HCT116 (cell line): ENCODE results near the gene HERC3. TPM values are rescaled to one million over a fixed set of nuclear protein-coding genes. Genes with fewer than 3 reads are reported as not detected.

Source experiments
- ATAC-seq: fragments of 200-7000 bp; cut with Tn5 transposase; 2 replicates; pipeline ENCODE4 v1.9.1; 2020; ENCODE audit warnings: mild to moderate bottlenecking, moderate library complexity
- BruUV-seq: library from RNA; stranded (reverse); fragments of 400-500 nt; replicated peaks from 2 replicates; lab custom pipeline; 2021; lab: Mats Ljungman, UMichigan
- CTCF ChIA-PET: fragments of 300-600 bp; sonication (Branson Sonifier 250); formaldehyde crosslinking; loops from one replicate; lab custom pipeline; 2021; ENCODE audit warnings: antibody characterized with exemption; lab: Charles Lee
- POLR2A ChIA-PET: fragments of 300-600, 350-600 bp; sonication (Branson Sonifier 250); formaldehyde crosslinking; loops from one replicate; lab custom pipeline; 2021; ENCODE audit warnings: antibody characterized with exemption; lab: Charles Lee
- RAD21 ChIA-PET, 2 experiments: fragments of 300-600 bp; sonication (Branson Sonifier 250); formaldehyde crosslinking; loops; one replicate each; lab custom pipeline; 2023; ENCODE audit warnings: low total read pairs in 2 of 2; ENCODE audit not compliant: uncharacterized antibody in 2 of 2, unreplicated experiment in 2 of 2, low non-redundant PET in 1 of 2; lab: Charles Lee
- DNase-seq: peaks from one replicate; pipeline ENCODE4 v3.0.0-alpha.2; 2010; ENCODE audit warnings: low read depth, low spot score
- H2AFZ ChIP-seq: fragments of 200-600 bp; shearing (Covaris generic), sonication (generic); 2 replicates; pipeline ENCODE4 v1.6.1; 2017; ENCODE audit warnings: low read depth, mixed run types, mixed read lengths, antibody characterized with exemption, low read length; ENCODE audit not compliant: poor library complexity, severe bottlenecking
- H3K27ac ChIP-seq: 2 replicates; pipeline ENCODE4 v1.5.1; 2012; ENCODE audit warnings: low read depth, low read length
- H3K27me3 ChIP-seq: fragments of 200-600 bp; sonication (generic); 2 replicates; pipeline ENCODE4 v1.6.1; 2016; ENCODE audit warnings: mixed run types, low read length, mixed read lengths; ENCODE audit not compliant: insufficient read depth
- H3K36me3 ChIP-seq, 2 experiments: fragments of 200-500 bp in 1 of 2; fragments of 200-600 bp in 1 of 2; sonication (Bioruptor generic) in 1 of 2; sonication (generic) in 1 of 2; 2 replicates each; pipeline versions ENCODE4 v1.5.1 to v1.6.1; 2014 to 2016; ENCODE audit warnings: low read length in 2 of 2, inconsistent platforms in 1 of 2, mixed read lengths in 1 of 2, mixed run types in 1 of 2; ENCODE audit not compliant: insufficient read depth in 2 of 2, control insufficient read depth in 1 of 2
- H3K4me1 ChIP-seq, 2 experiments: fragments of 200-600 bp in 1 of 2; sonication (generic) in 1 of 2; 2 replicates each; pipeline versions ENCODE4 v1.5.1 to v1.6.1; 2012 to 2017; ENCODE audit warnings: low read length in 2 of 2, inconsistent platforms in 1 of 2, mild to moderate bottlenecking in 1 of 2, mixed read lengths in 1 of 2, mixed run types in 1 of 2, moderate library complexity in 1 of 2; ENCODE audit not compliant: insufficient read depth in 2 of 2, control insufficient read depth in 1 of 2
- H3K4me2 ChIP-seq: fragments of 200-600 bp; sonication (generic); 2 replicates; pipeline ENCODE4 v1.6.1; 2017; ENCODE audit warnings: mixed run types, low read length, mixed read lengths
- H3K4me3 ChIP-seq, 2 experiments: fragments of 200-600 bp in 1 of 2; sonication (generic) in 1 of 2; replicated peaks in 1 of 2; 2 replicates each; pipeline ENCODE4 v1.5.1; 2011 to 2016; ENCODE audit warnings: low read length in 2 of 2, control low read depth in 1 of 2, low read depth in 1 of 2, mild to moderate bottlenecking in 1 of 2, mixed read lengths in 1 of 2, mixed run types in 1 of 2
- H3K79me2 ChIP-seq: fragments of 200-600 bp; sonication (generic); 2 replicates; pipeline ENCODE4 v1.6.1; 2017; ENCODE audit warnings: mild to moderate bottlenecking, mixed run types, low read length, moderate library complexity, mixed read lengths; ENCODE audit not compliant: insufficient read depth
- H3K9ac ChIP-seq: fragments of 200-600 bp; sonication (generic); 2 replicates; pipeline ENCODE4 v1.6.1; 2016; ENCODE audit warnings: low read length, mixed read lengths
- H3K9me2 ChIP-seq: fragments of 200-600 bp; sonication (generic), shearing (Covaris generic); 2 replicates; pipeline ENCODE4 v1.6.1; 2017; ENCODE audit warnings: mixed run types, mild to moderate bottlenecking, moderate library complexity; ENCODE audit not compliant: insufficient read depth
- H3K9me3 ChIP-seq, 2 experiments: fragments of 200-500 bp in 1 of 2; fragments of 200-600 bp in 1 of 2; sonication (Bioruptor generic) in 1 of 2; sonication (generic) in 1 of 2; 2 replicates each; pipeline ENCODE4 v1.6.1; 2014 to 2017; ENCODE audit warnings: low read length in 2 of 2, mixed read lengths in 2 of 2, inconsistent platforms in 1 of 2, low read depth in 1 of 2, mild to moderate bottlenecking in 1 of 2, mixed run types in 1 of 2, moderate library complexity in 1 of 2; ENCODE audit not compliant: control insufficient read depth in 1 of 2, insufficient read depth in 1 of 2
- H4K20me1 ChIP-seq: fragments of 200-600 bp; sonication (generic), shearing (Covaris generic); 2 replicates; pipeline ENCODE4 v1.6.1; 2017; ENCODE audit warnings: mixed run types, mild to moderate bottlenecking, moderate library complexity; ENCODE audit not compliant: insufficient read depth
- CBX3 ChIP-seq: IDR thresholded peaks from 2 replicates; pipeline ENCODE4 v1.6.1; 2012; ENCODE audit warnings: low read depth
- CEBPB ChIP-seq: IDR thresholded peaks from 2 replicates; pipeline ENCODE4 v1.6.1; 2012; ENCODE audit warnings: low read depth
- CTCF ChIP-seq, 3 experiments: fragments of 200-600 bp in 1 of 3; sonication (generic) in 1 of 3; IDR thresholded peaks in 2 of 3; conservative IDR thresholded peaks in 1 of 3; 2 replicates each; pipeline ENCODE4 v1.5.1; 2012 to 2017; ENCODE audit warnings: low read depth in 2 of 3, low read length in 2 of 3, antibody characterized with exemption in 1 of 3, borderline replicate concordance in 1 of 3, control low read depth in 1 of 3, mild to moderate bottlenecking in 1 of 3, mixed read lengths in 1 of 3, mixed run types in 1 of 3, moderate library complexity in 1 of 3; ENCODE audit not compliant: insufficient read depth in 1 of 3
- EGR1 ChIP-seq: IDR thresholded peaks from 2 replicates; pipeline ENCODE4 v1.6.1; 2012; ENCODE audit warnings: low read depth
- ELF1 ChIP-seq: IDR thresholded peaks from 2 replicates; pipeline ENCODE4 v1.6.1; 2012; ENCODE audit warnings: low read depth, borderline replicate concordance
- EZH2phosphoT487 ChIP-seq: fragments of 200-600 bp; IDR thresholded peaks from 2 replicates; pipeline ENCODE4 v1.6.1; 2018; ENCODE audit warnings: antibody characterized with exemption, borderline replicate concordance
- JUND ChIP-seq: IDR thresholded peaks from 2 replicates; pipeline ENCODE4 v1.6.1; 2012
- MAX ChIP-seq: IDR thresholded peaks from 2 replicates; pipeline ENCODE4 v1.6.1; 2012
- POLR2A ChIP-seq: IDR thresholded peaks from 2 replicates; pipeline ENCODE4 v1.7.0; 2011; ENCODE audit warnings: borderline replicate concordance; ENCODE audit not compliant: insufficient read depth, insufficient read length; ENCODE audit errors: extremely low read depth
- POLR2AphosphoS5 ChIP-seq: IDR thresholded peaks from 2 replicates; pipeline ENCODE4 v1.6.1; 2011; ENCODE audit warnings: mild to moderate bottlenecking, low read depth, low read length, moderate library complexity
- RAD21 ChIP-seq: IDR thresholded peaks from 2 replicates; pipeline ENCODE4 v1.6.1; 2012; ENCODE audit warnings: low read depth, mild to moderate bottlenecking
- SP1 ChIP-seq: IDR thresholded peaks from 2 replicates; pipeline ENCODE4 v1.6.1; 2012; ENCODE audit warnings: low read depth
- SRF ChIP-seq: IDR thresholded peaks from 2 replicates; pipeline ENCODE4 v1.6.1; 2012; ENCODE audit warnings: low read depth
- TCF7L2 ChIP-seq: IDR thresholded peaks from 2 replicates; pipeline ENCODE4 v1.7.0; 2011; ENCODE audit warnings: borderline replicate concordance, inconsistent platforms; ENCODE audit not compliant: insufficient read depth, insufficient read length; ENCODE audit errors: extremely low read depth
- YY1 ChIP-seq: IDR thresholded peaks from 2 replicates; pipeline ENCODE4 v1.6.1; 2011; ENCODE audit warnings: low read length, low read depth, moderate library complexity, mild to moderate bottlenecking; ENCODE audit not compliant: insufficient replicate concordance; ENCODE audit errors: extremely low read depth
- ZBTB33 ChIP-seq: IDR thresholded peaks from 2 replicates; pipeline ENCODE4 v1.6.1; 2011; ENCODE audit warnings: mild to moderate bottlenecking, low read length, moderate library complexity; ENCODE audit not compliant: insufficient replicate concordance; ENCODE audit errors: extremely low read depth
- ZFX ChIP-seq: fragments of 450-650 bp; IDR thresholded peaks from 2 replicates; pipeline ENCODE4 v1.6.1; 2017
- ZNF274 ChIP-seq: fragments of 200-500 bp; sonication (Bioruptor generic); IDR thresholded peaks from 2 replicates; pipeline ENCODE4 v1.6.1; 2014; ENCODE audit warnings: mild to moderate bottlenecking, low read depth, low read length, inconsistent platforms
- intact Hi-C: fragments of 100-400 bp; cut with micrococcal nuclease; formaldehyde crosslinking; loops from 2 replicates; pipeline ENCODE4 v1.10.0; 2022
- total RNA-seq: library from RNA; stranded (reverse); gene quantifications from one replicate; pipeline ENCODE4 v1.2.1, GENCODE V29; 2021; ENCODE audit not compliant: unreplicated experiment
- TF ChIP-seq, protein P1 (sequence below): IDR thresholded peaks from 2 replicates; pipeline ENCODE4 v1.6.1; 2012

The HERC3 gene
- total RNA-seq, 1 experiment from 2014 or later = 10.8 TPM

GRCh38 chr4:88614058-88614457 is 21.8 kb downstream of the HERC3 start:
- H3K9ac ChIP-seq = no peak overlapping the region
- H3K4me1 ChIP-seq = peaks cover 9 to 39% of the 10 kb centered on the region in 2 experiments
- no peaks in the 10 kb centered on the region for H3K79me2 ChIP-seq
- H3K4me2 ChIP-seq = no peak overlapping the region
- RAD21 ChIA-PET = no interaction called here
- POLR2A ChIA-PET = no interaction called here
- TF ChIP-seq ZFX (no peak), EZH2phosphoT487 (no peak), SRF (no peak), TCF7L2 (no peak), SP1 (no peak), ZNF274 (no peak), YY1 (no peak), JUND (no peak), POLR2AphosphoS5 (no peak), POLR2A (no peak), EGR1 (no peak), MAX (no peak), ELF1 (no peak), RAD21 (no peak), CTCF (IDR thresholded peaks at IDR 0.05 in 2 of 3, conservative IDR thresholded peaks at IDR 0.05 in 1 of 3; ENCODE audit: borderline replicate concordance in 1 of 3, insufficient read depth in 1 of 3, low read depth in 2 of 3, low read length in 2 of 3) (no peak), ZBTB33 (no peak), CEBPB (no peak), CBX3 (no peak)
- TF ChIP-seq, protein P1, sequence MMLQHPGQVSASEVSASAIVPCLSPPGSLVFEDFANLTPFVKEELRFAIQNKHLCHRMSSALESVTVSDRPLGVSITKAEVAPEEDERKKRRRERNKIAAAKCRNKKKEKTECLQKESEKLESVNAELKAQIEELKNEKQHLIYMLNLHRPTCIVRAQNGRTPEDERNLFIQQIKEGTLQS = no peak
- intact Hi-C loops = no loop called here
- no peak for DNase-seq
- H4K20me1 ChIP-seq = no peaks in the 10 kb centered on the region
- ATAC-seq = no peak
- H3K27me3 ChIP-seq = no peaks in the 10 kb centered on the region
- no peak overlapping the region for H3K4me3 ChIP-seq
- H3K27ac ChIP-seq = no peak overlapping the region
- no peaks in the 10 kb centered on the region for H3K36me3 ChIP-seq
- CTCF ChIA-PET = interaction anchor here (2.1 kb wide), 1 partner anchor 45 kb away, joined by 7 read pairs; no protein-coding TSS in a partner anchor
- no peak overlapping the region for H2AFZ ChIP-seq
- no TSS peak for BruUV-seq
- H3K9me3 ChIP-seq = no peaks in the 10 kb centered on the region
- no peaks in the 10 kb centered on the region for H3K9me2 ChIP-seq
